ENCODE data around the gene OPHN1.

OPHN1 gene, protein sequence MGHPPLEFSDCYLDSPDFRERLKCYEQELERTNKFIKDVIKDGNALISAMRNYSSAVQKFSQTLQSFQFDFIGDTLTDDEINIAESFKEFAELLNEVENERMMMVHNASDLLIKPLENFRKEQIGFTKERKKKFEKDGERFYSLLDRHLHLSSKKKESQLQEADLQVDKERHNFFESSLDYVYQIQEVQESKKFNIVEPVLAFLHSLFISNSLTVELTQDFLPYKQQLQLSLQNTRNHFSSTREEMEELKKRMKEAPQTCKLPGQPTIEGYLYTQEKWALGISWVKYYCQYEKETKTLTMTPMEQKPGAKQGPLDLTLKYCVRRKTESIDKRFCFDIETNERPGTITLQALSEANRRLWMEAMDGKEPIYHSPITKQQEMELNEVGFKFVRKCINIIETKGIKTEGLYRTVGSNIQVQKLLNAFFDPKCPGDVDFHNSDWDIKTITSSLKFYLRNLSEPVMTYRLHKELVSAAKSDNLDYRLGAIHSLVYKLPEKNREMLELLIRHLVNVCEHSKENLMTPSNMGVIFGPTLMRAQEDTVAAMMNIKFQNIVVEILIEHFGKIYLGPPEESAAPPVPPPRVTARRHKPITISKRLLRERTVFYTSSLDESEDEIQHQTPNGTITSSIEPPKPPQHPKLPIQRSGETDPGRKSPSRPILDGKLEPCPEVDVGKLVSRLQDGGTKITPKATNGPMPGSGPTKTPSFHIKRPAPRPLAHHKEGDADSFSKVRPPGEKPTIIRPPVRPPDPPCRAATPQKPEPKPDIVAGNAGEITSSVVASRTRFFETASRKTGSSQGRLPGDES

DNA sequence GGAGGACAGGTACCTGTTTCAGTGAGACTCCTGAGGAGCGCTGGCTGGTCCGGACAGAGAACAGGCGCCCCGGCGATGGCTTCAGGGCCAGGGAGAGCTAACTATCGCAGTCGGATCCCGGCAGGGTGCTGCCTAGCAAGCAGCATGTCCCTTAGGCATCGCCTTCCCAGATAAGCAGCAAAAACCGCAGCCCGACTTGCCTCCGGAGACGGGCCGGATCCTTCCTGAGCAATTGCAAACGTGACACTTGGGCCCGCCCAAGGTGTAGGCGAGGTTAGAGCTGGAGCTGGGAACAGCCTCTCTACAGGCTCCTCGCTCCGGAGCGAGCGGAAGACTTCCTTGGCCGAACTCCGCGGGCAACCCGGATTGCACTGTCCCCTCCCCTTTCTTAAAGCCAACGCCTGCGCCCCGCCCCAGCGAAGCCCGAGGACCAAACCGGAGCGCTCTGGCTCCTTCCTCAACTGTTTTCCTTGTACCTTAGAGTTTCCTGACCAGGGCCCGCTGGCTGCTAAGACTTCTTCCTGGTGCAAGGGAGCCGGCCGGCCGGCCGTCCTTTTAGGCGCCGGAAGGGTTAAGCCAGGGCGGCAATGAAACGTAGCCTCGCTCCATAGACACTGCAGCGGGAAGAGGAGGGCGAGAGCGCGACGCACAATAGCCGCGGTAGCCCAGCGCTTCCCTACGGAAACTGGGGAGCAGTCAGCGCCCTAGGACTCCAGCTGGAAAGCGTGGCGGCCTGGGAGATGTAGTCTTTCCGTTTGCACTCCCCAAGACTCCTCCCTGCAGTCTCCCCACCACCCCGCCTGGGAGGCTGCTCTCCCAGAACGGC, at the start of gene OPHN1:
TSS of gene OPHN1 (minus strand) at position 341 of the 826 bp plus-strand sequence. CDS start 475 bp downstream, outside the sequence.
- no peak for DNase-seq (ENCODE audit: low read depth, low spot score)
- peak within 1 kb of the TSS; percentile 79 for H3K27ac ChIP-seq

DNA sequence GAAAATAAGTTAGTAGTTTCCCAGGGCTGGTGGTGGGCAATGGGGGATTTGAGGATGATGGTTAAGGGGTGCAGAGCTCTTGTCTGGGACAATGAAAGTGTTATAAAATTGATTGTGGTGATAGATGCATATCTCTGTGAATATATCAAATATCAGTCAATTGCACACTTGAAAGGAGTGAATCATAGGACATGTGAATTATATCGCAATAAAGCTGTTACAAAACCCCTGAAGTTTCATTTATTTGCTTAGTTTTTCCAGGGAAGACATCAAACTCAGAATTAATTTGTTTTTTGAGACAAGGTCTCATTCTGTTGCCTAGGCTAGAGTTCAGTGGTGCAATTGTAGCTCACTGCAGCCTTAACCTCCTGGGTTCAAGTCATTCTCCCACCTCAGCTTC, 47.7 kb upstream of the OPHN1 start:
- no peak overlapping the region for H3K27ac ChIP-seq
- DNase-seq (ENCODE audit: low read depth, low spot score), result no peak

- no peak for DNase-seq (ENCODE audit: low read depth, low spot score)
- no peak overlapping the region for H3K27ac ChIP-seq
Measured at GRCh38 chrX:68464796-68465195, 31.5 kb upstream of the OPHN1 start.

GRCh38 chrX:68463880-68464279, 30.6 kb upstream of the OPHN1 start:
- DNase-seq (ENCODE audit: low read depth, low spot score), result no peak
- H3K27ac ChIP-seq, result no peak overlapping the region

- no peak for DNase-seq (ENCODE audit: low read depth, low spot score)
- peak overlapping the region; percentile 18 for H3K27ac ChIP-seq
Measured at GRCh38 chrX:68462653-68463052, 29.4 kb upstream of the OPHN1 start.

- DNase-seq (ENCODE audit: low read depth, low spot score), result no peak
- peak overlapping the region; percentile 18 for H3K27ac ChIP-seq
Measured at GRCh38 chrX:68462197-68462596, 28.9 kb upstream of the OPHN1 start.

DNA sequence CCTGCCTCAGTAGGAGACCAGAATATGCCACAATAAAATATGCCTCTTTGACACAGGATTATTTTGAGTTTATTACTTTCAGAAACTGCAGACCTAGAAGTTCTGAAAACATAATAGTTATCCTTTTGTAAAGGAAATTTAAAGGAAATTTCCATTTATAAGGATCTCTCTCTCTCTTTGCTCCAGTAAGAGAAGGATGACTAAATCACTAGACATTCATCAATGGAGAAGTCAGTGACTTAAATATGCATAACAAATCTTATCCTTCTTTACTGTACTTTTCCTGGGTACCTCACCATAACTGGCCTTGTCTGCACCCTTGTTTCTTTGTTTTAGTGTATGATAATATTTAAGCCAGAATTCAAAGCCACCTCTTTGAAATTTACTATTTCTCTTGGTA, 28.3 kb upstream of the OPHN1 start:
- no peak for DNase-seq (ENCODE audit: low read depth, low spot score)
- peak overlapping the region; percentile 18 for H3K27ac ChIP-seq

DNA sequence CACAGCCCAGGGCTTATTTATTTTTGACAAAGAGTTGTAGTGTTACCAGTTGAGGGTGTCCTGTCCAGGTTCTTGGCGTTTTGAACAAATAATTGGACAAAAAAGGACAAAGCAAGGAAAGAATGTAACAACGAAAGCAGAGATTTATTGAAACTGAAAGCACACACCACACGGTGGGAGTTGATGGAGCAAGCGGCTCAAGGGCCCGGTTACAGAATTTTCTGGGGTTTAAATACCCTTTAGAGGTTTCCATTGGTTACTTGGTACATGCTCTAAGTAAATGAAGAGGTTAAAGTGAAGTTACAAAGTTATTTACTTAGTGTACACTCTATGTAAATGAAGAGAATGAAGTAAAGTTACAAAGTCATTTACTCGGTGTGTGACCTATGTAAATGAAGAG, 27.8 kb upstream of the OPHN1 start:
- DNase-seq (ENCODE audit: low read depth, low spot score), result no peak
- no peak overlapping the region for H3K27ac ChIP-seq

DNA sequence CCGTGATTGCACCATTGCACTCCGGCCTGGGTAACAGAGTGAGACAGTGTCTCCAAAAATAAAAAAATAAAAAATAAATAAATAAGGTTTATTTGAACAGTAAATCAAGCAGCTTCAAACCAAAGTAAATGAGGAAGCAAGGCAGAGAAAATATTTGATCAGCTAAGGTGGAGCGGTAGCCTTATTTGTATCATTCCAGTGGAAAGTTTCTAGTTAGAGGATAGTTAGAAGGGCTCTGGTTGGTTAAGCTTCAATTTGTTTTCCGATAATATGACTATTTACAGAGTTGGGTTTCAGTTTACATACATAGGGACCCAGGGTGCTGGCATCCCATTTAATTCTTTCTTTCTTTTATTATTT, 21.8 kb upstream of the OPHN1 start:
- H3K27ac ChIP-seq, result no peak overlapping the region
- DNase-seq (ENCODE audit: low read depth, low spot score), result no peak

- no peak for DNase-seq (ENCODE audit: low read depth, low spot score)
- H3K27ac ChIP-seq, result no peak overlapping the region
Measured at GRCh38 chrX:68454476-68455150, 21.3 kb upstream of the OPHN1 start.

GRCh38 chrX:68451720-68452119, 18.4 kb upstream of the OPHN1 start:
- DNase-seq (ENCODE audit: low read depth, low spot score), result no peak

GRCh38 chrX:68443155-68443868, 10.0 kb upstream of the OPHN1 start:
- no peak overlapping the region for H3K27ac ChIP-seq
- no peak for DNase-seq (ENCODE audit: low read depth, low spot score)

More at GRCh38 chrX:68451720-68452119, 18.4 kb upstream of the OPHN1 start:
- H3K27ac ChIP-seq, result no peak overlapping the region

DNA sequence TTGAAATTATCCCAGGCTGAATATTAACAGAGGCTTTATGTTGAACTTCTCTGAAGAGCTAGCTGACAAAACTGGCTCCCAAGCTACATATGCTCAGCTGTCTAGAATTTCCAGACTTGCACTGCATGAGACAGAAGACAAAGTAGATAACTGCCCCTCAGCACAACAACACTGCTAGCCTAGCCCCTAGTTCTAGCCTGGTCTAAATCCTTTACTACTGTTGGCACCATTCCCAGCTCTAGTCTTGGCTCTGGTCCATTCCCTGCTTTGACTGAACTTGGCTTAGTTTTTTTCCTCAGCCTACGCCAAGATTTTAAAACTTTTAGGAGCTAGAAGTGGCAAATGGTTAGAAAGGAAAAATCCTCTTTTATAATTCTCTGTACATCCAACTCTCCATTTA, 7.6 kb upstream of the OPHN1 start:
- no peak overlapping the region for H3K27ac ChIP-seq
- DNase-seq (ENCODE audit: low read depth, low spot score), result no peak

- DNase-seq (ENCODE audit: low read depth, low spot score), result no peak
- H3K27ac ChIP-seq, result no peak overlapping the region
Measured at GRCh38 chrX:68440442-68440841, 7.1 kb upstream of the OPHN1 start.

- no peak overlapping the region for H3K27ac ChIP-seq
- DNase-seq (ENCODE audit: low read depth, low spot score), result no peak
Measured at GRCh38 chrX:68439341-68439740, 6.0 kb upstream of the OPHN1 start.

- DNase-seq (ENCODE audit: low read depth, low spot score), result no peak
- H3K27ac ChIP-seq, result no peak overlapping the region
Measured at GRCh38 chrX:68438575-68438974, 5.3 kb upstream of the OPHN1 start.

DNA sequence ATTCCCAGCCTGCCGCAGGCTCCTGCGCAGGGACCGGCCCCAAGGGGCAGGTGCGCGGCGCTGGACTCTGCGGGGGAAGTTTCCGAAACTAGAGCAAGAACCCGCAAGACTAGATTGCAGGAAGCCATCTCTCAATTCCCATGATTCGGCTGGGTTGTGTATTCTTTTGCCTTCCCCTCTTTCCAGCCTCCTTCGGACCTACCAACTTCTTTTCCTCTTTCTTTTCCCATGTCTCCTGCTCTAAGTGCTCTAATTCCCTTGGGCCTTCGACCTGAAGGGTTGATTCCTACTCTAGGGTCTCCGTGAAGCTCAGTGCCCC, 645 bp upstream of the OPHN1 start:
- H3K27ac ChIP-seq, result peak overlapping the region; percentile 79
- no peak for DNase-seq (ENCODE audit: low read depth, low spot score)

GRCh38 chrX:68432648-68433047, 647 bp downstream of the OPHN1 start:
- DNase-seq (ENCODE audit: low read depth, low spot score), result no peak
- H3K27ac ChIP-seq, result peak overlapping the region; percentile 79

- no peak for DNase-seq (ENCODE audit: low read depth, low spot score)
- no peak overlapping the region for H3K27ac ChIP-seq
Measured at GRCh38 chrX:68431836-68432235, 1.5 kb downstream of the OPHN1 start.

GRCh38 chrX:68429216-68429615, 4.1 kb downstream of the OPHN1 start:
- peak overlapping the region; percentile 46 for H3K27ac ChIP-seq
- no peak for DNase-seq (ENCODE audit: low read depth, low spot score)

Measured in epithelial cell of prostate (primary cell).